ENCODE results near the gene RHOH. TPM values are rescaled to one million over a fixed set of nuclear protein-coding genes. Genes with fewer than 3 reads are reported as not detected.
A peak's percentile ranks its signal among the peaks of the same experiment; 100 is the strongest.

The RHOH gene
- total and polyA plus RNA-seq, 9 of the 15 experiments (the other 6 are each of a cell fraction or from before 2014, with no cell fraction given): 14.3 to 37.7 (median 23.2) TPM

DNA sequence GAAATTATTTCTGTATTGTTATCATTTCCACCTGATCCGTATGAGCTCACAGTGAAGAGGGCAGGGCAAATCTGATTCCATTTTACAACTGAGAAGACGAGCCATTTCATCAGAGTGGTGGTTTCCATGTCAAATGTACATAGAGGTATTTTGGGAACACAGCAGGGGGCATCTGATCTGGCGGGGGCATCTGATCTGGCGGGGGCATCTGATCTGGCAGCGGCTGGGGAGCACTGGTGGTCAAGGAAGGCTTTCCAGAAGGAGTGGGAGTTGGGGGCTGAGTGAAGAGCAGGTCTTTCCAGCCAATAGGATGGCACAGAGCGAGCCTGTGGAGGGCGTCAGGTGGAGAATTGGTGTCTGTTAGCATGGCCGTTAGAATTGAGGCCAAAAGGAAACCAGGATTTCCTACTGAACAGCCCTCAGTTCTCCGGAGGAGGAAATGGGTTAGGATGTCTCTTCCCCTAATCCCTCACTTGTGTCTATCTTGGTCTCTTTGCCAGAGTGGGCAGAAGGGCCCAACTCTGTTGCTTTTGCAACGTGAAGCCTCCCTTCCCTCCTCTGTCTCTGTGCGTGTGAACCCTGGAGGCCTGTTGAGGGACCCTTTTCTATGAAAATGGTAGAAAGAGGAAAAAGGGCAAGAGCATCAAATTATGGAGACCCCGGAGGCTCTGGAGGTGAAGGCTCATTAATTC lies 41.3 kb downstream of the RHOH start (continued):
- TF ChIP-seq JUN (IDR thresholded peaks at IDR 0.05; ENCODE audit: borderline replicate concordance, low read depth, low read length) (no peak), JUN (CRISPR knock-in tag; IDR thresholded peaks at IDR 0.05; ENCODE audit: borderline replicate concordance) (no peak), CHD1 (IDR thresholded peaks at IDR 0.05; ENCODE audit: low read length) (peak; percentile 49), TCF3 (CRISPR knock-in tag; IDR thresholded peaks at IDR 0.05) (no peak), ZNF431 (CRISPR knock-in tag; IDR thresholded peaks at IDR 0.05) (no peak), EGR1 (conservative IDR thresholded peaks at IDR 0.05) (0 out of 2 replicates have a peak, but pooled peaks have one; percentile 6), BRD4 (IDR thresholded peaks at IDR 0.05) (peak; percentile 95; the same call in 1 of the 2 replicates), SAFB (IDR thresholded peaks at IDR 0.05; ENCODE audit: borderline replicate concordance, low read depth, low read length) (no peak), TAF15 (IDR thresholded peaks at IDR 0.05; ENCODE audit: low read depth, low read length) (no peak), ZZZ3 (IDR thresholded peaks at IDR 0.05) (no peak), ZNF354B (CRISPR knock-in tag; IDR thresholded peaks at IDR 0.05) (peak; percentile 77), ETV6 (IDR thresholded peaks at IDR 0.05; ENCODE audit: borderline replicate concordance in 1 of 2, low read depth in 2 of 2, low read length in 1 of 2) (no peak), ETV6 (CRISPR knock-in tag; IDR thresholded peaks at IDR 0.05; ENCODE audit: borderline replicate concordance) (no peak), ZFP36 (IDR thresholded peaks at IDR 0.05; ENCODE audit: low read depth, low read length, partially characterized antibody) (no peak), GTF2F1 (IDR thresholded peaks at IDR 0.05; ENCODE audit: low read depth, low read length) (no peak), TCF7 (IDR thresholded peaks at IDR 0.05; ENCODE audit: borderline replicate concordance) (no peak), SRSF3 (IDR thresholded peaks at IDR 0.05; ENCODE audit: insufficient read depth, low read length) (no peak), MAFK (IDR thresholded peaks at IDR 0.05; ENCODE audit: low read length) (no peak), HLTF (IDR thresholded peaks at IDR 0.05) (no peak), SAP30 (IDR thresholded peaks at IDR 0.05; ENCODE audit: borderline replicate concordance, insufficient read depth, low read depth, low read length, poor library complexity, severe bottlenecking) (no peak)
- TF ChIP-seq, protein P1, sequence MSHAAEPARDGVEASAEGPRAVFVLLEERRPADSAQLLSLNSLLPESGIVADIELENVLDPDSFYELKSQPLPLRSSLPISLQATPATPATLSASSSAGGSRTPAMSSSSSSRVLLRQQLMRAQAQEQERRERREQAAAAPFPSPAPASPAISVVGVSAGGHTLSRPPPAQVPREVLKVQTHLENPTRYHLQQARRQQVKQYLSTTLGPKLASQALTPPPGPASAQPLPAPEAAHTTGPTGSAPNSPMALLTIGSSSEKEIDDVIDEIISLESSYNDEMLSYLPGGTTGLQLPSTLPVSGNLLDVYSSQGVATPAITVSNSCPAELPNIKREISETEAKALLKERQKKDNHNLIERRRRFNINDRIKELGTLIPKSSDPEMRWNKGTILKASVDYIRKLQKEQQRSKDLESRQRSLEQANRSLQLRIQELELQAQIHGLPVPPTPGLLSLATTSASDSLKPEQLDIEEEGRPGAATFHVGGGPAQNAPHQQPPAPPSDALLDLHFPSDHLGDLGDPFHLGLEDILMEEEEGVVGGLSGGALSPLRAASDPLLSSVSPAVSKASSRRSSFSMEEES (CRISPR knock-in tag; IDR thresholded peaks at IDR 0.05): peak; percentile 12; the same call in 1 of the 2 replicates
- TF ChIP-seq, protein P2, sequence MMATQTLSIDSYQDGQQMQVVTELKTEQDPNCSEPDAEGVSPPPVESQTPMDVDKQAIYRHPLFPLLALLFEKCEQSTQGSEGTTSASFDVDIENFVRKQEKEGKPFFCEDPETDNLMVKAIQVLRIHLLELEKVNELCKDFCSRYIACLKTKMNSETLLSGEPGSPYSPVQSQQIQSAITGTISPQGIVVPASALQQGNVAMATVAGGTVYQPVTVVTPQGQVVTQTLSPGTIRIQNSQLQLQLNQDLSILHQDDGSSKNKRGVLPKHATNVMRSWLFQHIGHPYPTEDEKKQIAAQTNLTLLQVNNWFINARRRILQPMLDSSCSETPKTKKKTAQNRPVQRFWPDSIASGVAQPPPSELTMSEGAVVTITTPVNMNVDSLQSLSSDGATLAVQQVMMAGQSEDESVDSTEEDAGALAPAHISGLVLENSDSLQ (IDR thresholded peaks at IDR 0.05): no peak
- TF ChIP-seq, protein P3, sequence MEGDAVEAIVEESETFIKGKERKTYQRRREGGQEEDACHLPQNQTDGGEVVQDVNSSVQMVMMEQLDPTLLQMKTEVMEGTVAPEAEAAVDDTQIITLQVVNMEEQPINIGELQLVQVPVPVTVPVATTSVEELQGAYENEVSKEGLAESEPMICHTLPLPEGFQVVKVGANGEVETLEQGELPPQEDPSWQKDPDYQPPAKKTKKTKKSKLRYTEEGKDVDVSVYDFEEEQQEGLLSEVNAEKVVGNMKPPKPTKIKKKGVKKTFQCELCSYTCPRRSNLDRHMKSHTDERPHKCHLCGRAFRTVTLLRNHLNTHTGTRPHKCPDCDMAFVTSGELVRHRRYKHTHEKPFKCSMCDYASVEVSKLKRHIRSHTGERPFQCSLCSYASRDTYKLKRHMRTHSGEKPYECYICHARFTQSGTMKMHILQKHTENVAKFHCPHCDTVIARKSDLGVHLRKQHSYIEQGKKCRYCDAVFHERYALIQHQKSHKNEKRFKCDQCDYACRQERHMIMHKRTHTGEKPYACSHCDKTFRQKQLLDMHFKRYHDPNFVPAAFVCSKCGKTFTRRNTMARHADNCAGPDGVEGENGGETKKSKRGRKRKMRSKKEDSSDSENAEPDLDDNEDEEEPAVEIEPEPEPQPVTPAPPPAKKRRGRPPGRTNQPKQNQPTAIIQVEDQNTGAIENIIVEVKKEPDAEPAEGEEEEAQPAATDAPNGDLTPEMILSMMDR (IDR thresholded peaks at IDR 0.05 in 2 of 3, conservative IDR thresholded peaks at IDR 0.05 in 1 of 3; ENCODE audit: insufficient read depth in 2 of 3, low read depth in 1 of 3, low read length in 3 of 3): no peak
- TF ChIP-seq, protein P4, sequence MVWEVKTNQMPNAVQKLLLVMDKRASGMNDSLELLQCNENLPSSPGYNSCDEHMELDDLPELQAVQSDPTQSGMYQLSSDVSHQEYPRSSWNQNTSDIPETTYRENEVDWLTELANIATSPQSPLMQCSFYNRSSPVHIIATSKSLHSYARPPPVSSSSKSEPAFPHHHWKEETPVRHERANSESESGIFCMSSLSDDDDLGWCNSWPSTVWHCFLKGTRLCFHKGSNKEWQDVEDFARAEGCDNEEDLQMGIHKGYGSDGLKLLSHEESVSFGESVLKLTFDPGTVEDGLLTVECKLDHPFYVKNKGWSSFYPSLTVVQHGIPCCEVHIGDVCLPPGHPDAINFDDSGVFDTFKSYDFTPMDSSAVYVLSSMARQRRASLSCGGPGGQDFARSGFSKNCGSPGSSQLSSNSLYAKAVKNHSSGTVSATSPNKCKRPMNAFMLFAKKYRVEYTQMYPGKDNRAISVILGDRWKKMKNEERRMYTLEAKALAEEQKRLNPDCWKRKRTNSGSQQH (CRISPR knock-in tag; IDR thresholded peaks at IDR 0.05): peak; percentile 94

All from K562 (cell line).